Panc1 (cell line): ENCODE measurements around the gene HORMAD2. TPM values are rescaled to one million over a fixed set of nuclear protein-coding genes. Genes with fewer than 3 reads are reported as not detected.

Source experiments
- ATAC-seq: fragments of 200-7000 bp; cut with Tn5 transposase; 2 replicates; pipeline ENCODE4 v1.9.1; 2020; ENCODE audit warnings: mild to moderate bottlenecking, moderate library complexity
- BruUV-seq: library from RNA; stranded (reverse); fragments of 400-500 nt; replicated peaks from 2 replicates; lab custom pipeline; 2021; lab: Mats Ljungman, UMichigan
- CTCF ChIA-PET: fragments of 300-600 bp; sonication (Branson Sonifier 250); formaldehyde crosslinking; loops from one replicate; lab custom pipeline; 2022; ENCODE audit warnings: antibody characterized with exemption; lab: Charles Lee
- POLR2A ChIA-PET: fragments of 300-600 bp; sonication (Branson Sonifier 250); formaldehyde crosslinking; loops from one replicate; lab custom pipeline; 2022; ENCODE audit warnings: antibody characterized with exemption; lab: Charles Lee
- DNase-seq: peaks from one replicate; pipeline ENCODE4 v3.0.0-alpha.2; 2010; ENCODE audit warnings: low read depth, low spot score
- H3K27ac ChIP-seq: 2 replicates; pipeline ENCODE4 v1.5.1; 2011; ENCODE audit warnings: mild to moderate bottlenecking, low read length, inconsistent platforms
- H3K27me3 ChIP-seq: fragments of 200-500 bp; sonication (Bioruptor generic); 2 replicates; pipeline ENCODE4 v1.6.0; 2014; ENCODE audit warnings: low read length, inconsistent platforms; ENCODE audit not compliant: control insufficient read depth, insufficient read depth
- H3K36me3 ChIP-seq: fragments of 200-500 bp; sonication (Bioruptor generic); 2 replicates; pipeline ENCODE4 v1.5.1; 2014; ENCODE audit warnings: inconsistent platforms, mild to moderate bottlenecking, low read length, moderate library complexity; ENCODE audit not compliant: control insufficient read depth, insufficient read depth
- H3K4me1 ChIP-seq: 2 replicates; pipeline ENCODE4 v1.5.1; 2011; ENCODE audit warnings: inconsistent platforms, mild to moderate bottlenecking, low read length, moderate library complexity; ENCODE audit not compliant: control insufficient read depth, insufficient read depth
- H3K4me3 ChIP-seq, 2 experiments: 2 replicates each; pipeline ENCODE4 v1.5.1; 2011 to 2012; ENCODE audit warnings: low read depth in 2 of 2, low read length in 2 of 2, mild to moderate bottlenecking in 2 of 2, inconsistent platforms in 1 of 2, moderate library complexity in 1 of 2
- H3K9me3 ChIP-seq: fragments of 200-500 bp; sonication (Bioruptor generic); 2 replicates; pipeline ENCODE4 v1.5.1; 2014; ENCODE audit warnings: low read depth, mild to moderate bottlenecking, inconsistent platforms, low read length, moderate library complexity; ENCODE audit not compliant: control insufficient read depth, insufficient read depth
- POLR2AphosphoS5 ChIP-seq: IDR thresholded peaks from 2 replicates; pipeline ENCODE4 v1.6.1; 2012; ENCODE audit warnings: mild to moderate bottlenecking, low read depth, low read length, moderate library complexity
- SIN3A ChIP-seq: IDR thresholded peaks from 2 replicates; pipeline ENCODE4 v1.6.1; 2012; ENCODE audit warnings: low read depth, mild to moderate bottlenecking, low read length, moderate library complexity, borderline replicate concordance; ENCODE audit not compliant: insufficient read depth
- TCF7L2 ChIP-seq: IDR thresholded peaks from 2 replicates; pipeline ENCODE4 v1.6.1; 2011; ENCODE audit warnings: mild to moderate bottlenecking, low read depth, low read length, inconsistent platforms
- in situ Hi-C: cut with HindIII; loops from 2 replicates; pipeline ENCODE4 v1.10.0; 2016; ENCODE audit warnings: low sequenced_read_pairs, low pct_unique_long_range_greater_than_20kb
- intact Hi-C: fragments of 100-400 bp; cut with micrococcal nuclease; formaldehyde crosslinking; loops from one replicate; pipeline ENCODE4 v1.10.0; 2022; ENCODE audit not compliant: unreplicated experiment
- total RNA-seq: library from RNA; stranded (reverse); gene quantifications from one replicate; pipeline ENCODE4 v1.2.1, GENCODE V29; 2021; ENCODE audit not compliant: unreplicated experiment
- TF ChIP-seq, protein P1 (sequence below), 2 experiments: IDR thresholded peaks; 2 replicates each; pipeline ENCODE4 v1.6.1; 2011 to 2012; ENCODE audit warnings: low read depth in 2 of 2, control low read depth in 1 of 2, low read length in 1 of 2, mild to moderate bottlenecking in 1 of 2, moderate library complexity in 1 of 2; ENCODE audit not compliant: insufficient read depth in 1 of 2
- TF ChIP-seq, protein P2 (sequence below): fragments of 450-650 bp; IDR thresholded peaks from 2 replicates; pipeline ENCODE4 v1.5.1; 2017; ENCODE audit warnings: mild to moderate bottlenecking

HORMAD2 gene
- total RNA-seq, 1 experiment from 2014 or later, result not detected

DNA sequence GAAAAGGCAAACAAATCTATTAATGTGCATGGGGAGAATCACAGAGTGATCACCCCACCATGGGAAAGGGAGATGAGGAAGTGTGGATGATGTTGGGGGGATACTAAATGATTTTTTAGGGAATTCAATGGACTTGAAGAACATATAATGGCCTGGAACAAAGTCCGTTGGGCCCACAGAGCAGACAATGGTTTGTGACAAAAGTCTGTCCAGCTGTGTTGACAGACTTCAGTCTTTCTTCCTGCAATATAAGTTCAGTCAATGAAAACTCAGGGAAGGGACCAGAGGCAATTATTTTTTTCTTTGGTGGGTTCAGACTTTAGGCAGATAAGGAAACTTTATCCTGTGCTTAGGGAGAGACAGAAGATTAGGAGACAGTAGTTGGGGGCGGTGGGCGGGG, 18.0 kb upstream of the HORMAD2 start:
- intact Hi-C loops, result no loop called here
- no peaks in the 10 kb centered on the region for H3K27me3 ChIP-seq
- no peaks in the 10 kb centered on the region for H3K4me1 ChIP-seq
- peaks cover 7% of the 10 kb centered on the region; the same call in 1 of the 2 replicates for H3K9me3 ChIP-seq
- no TSS peak for BruUV-seq
- CTCF ChIA-PET, result no interaction called here
- POLR2A ChIA-PET, result no interaction called here
- in situ Hi-C loops, result no loop called here
- TF ChIP-seq, protein P1, sequence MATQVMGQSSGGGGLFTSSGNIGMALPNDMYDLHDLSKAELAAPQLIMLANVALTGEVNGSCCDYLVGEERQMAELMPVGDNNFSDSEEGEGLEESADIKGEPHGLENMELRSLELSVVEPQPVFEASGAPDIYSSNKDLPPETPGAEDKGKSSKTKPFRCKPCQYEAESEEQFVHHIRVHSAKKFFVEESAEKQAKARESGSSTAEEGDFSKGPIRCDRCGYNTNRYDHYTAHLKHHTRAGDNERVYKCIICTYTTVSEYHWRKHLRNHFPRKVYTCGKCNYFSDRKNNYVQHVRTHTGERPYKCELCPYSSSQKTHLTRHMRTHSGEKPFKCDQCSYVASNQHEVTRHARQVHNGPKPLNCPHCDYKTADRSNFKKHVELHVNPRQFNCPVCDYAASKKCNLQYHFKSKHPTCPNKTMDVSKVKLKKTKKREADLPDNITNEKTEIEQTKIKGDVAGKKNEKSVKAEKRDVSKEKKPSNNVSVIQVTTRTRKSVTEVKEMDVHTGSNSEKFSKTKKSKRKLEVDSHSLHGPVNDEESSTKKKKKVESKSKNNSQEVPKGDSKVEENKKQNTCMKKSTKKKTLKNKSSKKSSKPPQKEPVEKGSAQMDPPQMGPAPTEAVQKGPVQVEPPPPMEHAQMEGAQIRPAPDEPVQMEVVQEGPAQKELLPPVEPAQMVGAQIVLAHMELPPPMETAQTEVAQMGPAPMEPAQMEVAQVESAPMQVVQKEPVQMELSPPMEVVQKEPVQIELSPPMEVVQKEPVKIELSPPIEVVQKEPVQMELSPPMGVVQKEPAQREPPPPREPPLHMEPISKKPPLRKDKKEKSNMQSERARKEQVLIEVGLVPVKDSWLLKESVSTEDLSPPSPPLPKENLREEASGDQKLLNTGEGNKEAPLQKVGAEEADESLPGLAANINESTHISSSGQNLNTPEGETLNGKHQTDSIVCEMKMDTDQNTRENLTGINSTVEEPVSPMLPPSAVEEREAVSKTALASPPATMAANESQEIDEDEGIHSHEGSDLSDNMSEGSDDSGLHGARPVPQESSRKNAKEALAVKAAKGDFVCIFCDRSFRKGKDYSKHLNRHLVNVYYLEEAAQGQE (IDR thresholded peaks at IDR 0.05; ENCODE audit: insufficient read depth in 1 of 2, low read depth in 2 of 2, low read length in 1 of 2), result no peak
- TF ChIP-seq TCF7L2 (no peak), SIN3A (no peak), POLR2AphosphoS5 (no peak)
- TF ChIP-seq, protein P2, sequence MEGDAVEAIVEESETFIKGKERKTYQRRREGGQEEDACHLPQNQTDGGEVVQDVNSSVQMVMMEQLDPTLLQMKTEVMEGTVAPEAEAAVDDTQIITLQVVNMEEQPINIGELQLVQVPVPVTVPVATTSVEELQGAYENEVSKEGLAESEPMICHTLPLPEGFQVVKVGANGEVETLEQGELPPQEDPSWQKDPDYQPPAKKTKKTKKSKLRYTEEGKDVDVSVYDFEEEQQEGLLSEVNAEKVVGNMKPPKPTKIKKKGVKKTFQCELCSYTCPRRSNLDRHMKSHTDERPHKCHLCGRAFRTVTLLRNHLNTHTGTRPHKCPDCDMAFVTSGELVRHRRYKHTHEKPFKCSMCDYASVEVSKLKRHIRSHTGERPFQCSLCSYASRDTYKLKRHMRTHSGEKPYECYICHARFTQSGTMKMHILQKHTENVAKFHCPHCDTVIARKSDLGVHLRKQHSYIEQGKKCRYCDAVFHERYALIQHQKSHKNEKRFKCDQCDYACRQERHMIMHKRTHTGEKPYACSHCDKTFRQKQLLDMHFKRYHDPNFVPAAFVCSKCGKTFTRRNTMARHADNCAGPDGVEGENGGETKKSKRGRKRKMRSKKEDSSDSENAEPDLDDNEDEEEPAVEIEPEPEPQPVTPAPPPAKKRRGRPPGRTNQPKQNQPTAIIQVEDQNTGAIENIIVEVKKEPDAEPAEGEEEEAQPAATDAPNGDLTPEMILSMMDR, result no peak
- H3K4me3 ChIP-seq, result no peak overlapping the region
- DNase-seq, result no peak
- no peak for ATAC-seq
- H3K27ac ChIP-seq, result no peak overlapping the region
- no peaks in the 10 kb centered on the region for H3K36me3 ChIP-seq

DNA sequence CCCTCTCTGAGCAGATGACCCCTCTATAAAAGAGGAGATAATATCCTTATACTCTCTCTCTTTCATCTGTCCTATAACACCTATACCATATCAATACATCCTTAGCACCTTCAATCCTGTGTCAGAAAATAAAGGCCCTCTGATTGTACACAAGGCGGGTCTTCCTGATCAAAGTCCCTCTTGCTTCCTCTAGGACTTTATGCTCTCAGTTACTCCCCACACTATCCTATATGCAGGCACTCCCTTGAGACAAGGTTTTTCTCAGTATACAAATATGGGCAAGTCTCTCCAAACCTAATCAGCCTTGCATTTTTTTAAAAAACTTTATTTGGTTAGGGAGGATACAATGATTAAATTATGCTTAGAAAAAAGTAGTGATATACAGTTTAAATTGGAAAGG, 17.3 kb upstream of the HORMAD2 start:
- intact Hi-C loops, result no loop called here
- TF ChIP-seq POLR2AphosphoS5, result no peak
- Histone ChIP-seq H3K4me3 (no peak overlapping the region), H3K27ac (no peak overlapping the region), H3K27me3 (no peaks in the 10 kb centered on the region), H3K9me3 (peaks cover 7% of the 10 kb centered on the region; the same call in 1 of the 2 replicates), H3K36me3 (no peaks in the 10 kb centered on the region), H3K4me1 (no peaks in the 10 kb centered on the region)
- ChIA-PET POLR2A (no interaction called here), CTCF (no interaction called here)
- DNase-seq, result no peak
- BruUV-seq, result no TSS peak
- ATAC-seq, result no peak
- in situ Hi-C loops, result no loop called here

DNA sequence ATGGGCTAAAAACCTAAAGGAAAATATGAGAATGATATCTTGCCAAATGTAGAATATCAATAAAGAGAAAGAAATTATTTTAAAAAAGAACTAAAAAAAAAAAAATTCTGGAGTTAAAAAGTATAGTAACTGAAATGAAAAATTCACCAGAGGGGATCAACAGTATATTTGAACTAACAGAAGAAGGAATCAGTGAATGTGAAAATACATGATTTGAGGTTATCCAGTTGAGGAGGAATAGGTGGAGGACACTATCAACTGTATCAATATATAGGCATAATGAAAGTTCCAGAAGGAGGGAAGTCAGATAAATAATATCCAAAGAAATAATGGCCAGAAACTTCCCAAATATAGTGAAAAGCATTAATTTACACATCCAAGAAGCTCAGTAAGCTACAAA, 16.1 kb upstream of the HORMAD2 start:
- Histone ChIP-seq H3K36me3 (no peaks in the 10 kb centered on the region), H3K27me3 (no peaks in the 10 kb centered on the region), H3K4me1 (no peaks in the 10 kb centered on the region), H3K27ac (no peak overlapping the region), H3K4me3 (no peak overlapping the region), H3K9me3 (peaks cover 7% of the 10 kb centered on the region; the same call in 1 of the 2 replicates)
- TF ChIP-seq SIN3A (no peak), TCF7L2 (no peak), POLR2AphosphoS5 (no peak)
- TF ChIP-seq, protein P1 (IDR thresholded peaks at IDR 0.05; ENCODE audit: insufficient read depth in 1 of 2, low read depth in 2 of 2, low read length in 1 of 2), result no peak
- TF ChIP-seq, protein P2, result no peak
- ATAC-seq, result no peak
- ChIA-PET CTCF (no interaction called here), POLR2A (no interaction called here)
- BruUV-seq, result no TSS peak
- intact Hi-C loops (no loop called here), in situ Hi-C loops (no loop called here)
- no peak for DNase-seq
